IPS-11a (cell line): ENCODE results near the gene THUMPD3.
A peak's percentile ranks its signal among the peaks of the same experiment; 100 is the strongest.

Source experiments
- H3K4me3 ChIP-seq: one replicate; pipeline ENCODE4 v1.5.1; 2013; ENCODE audit warnings: low read depth, low read length, control low read depth

THUMPD3 gene, protein sequence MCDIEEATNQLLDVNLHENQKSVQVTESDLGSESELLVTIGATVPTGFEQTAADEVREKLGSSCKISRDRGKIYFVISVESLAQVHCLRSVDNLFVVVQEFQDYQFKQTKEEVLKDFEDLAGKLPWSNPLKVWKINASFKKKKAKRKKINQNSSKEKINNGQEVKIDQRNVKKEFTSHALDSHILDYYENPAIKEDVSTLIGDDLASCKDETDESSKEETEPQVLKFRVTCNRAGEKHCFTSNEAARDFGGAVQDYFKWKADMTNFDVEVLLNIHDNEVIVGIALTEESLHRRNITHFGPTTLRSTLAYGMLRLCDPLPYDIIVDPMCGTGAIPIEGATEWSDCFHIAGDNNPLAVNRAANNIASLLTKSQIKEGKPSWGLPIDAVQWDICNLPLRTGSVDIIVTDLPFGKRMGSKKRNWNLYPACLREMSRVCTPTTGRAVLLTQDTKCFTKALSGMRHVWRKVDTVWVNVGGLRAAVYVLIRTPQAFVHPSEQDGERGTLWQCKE

GRCh38 chr3:9362731-9363530 is at the start of gene THUMPD3:
THUMPD3 (plus strand) TSS chr3:9363054; CDS start chr3:9365069, 2,015 bp downstream.
- H3K4me3 ChIP-seq = peak within 1 kb of the TSS; percentile 87

- no peak overlapping the region for H3K4me3 ChIP-seq
Measured at GRCh38 chr3:9314796-9315195, 48.1 kb upstream of the THUMPD3 start.

DNA sequence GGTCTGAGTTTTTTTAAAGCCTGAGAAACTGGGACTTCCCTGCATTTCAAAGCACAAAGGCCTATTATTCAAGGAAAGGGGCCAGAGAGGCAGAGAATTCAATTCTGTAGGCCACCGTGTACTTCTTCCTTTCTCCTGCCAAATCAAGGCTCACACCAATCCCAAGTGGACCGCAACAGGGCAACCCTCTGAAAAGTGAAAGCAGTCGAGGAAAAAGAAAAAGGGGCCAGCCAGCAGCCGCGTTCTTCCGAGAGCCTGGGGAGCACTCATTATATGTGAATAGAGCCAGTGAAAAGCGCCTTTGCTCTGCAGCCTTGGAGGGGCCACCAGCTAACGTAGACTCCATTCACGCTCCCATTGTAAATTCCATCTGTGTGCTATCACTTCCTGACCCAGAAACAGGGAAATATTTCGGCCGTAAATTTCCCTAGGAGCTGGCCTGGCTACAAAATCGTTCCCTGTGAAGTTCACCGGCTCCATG is 45.9 kb upstream of the THUMPD3 start:
- no peak overlapping the region for H3K4me3 ChIP-seq

DNA sequence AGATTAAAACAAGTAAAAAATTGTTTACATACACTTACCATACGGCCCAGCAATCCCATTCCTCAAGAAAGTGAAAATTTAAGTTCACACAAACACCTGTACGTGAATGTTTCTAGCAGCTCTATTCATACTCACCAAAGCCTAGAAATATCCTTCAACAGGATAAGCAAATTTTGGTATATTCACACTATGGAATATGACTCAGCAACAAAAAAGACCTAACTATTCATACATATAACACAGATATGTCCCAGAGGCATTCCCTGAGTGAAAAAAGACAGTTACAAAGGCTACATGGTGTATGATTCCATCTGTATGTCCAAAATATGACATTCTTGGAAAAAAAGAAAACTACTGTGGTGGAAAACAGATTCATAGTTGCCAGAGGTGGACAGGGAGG is 40.1 kb upstream of the THUMPD3 start:
- no peak overlapping the region for H3K4me3 ChIP-seq

GRCh38 chr3:9324944-9325343 is 37.9 kb upstream of the THUMPD3 start:
- no peak overlapping the region for H3K4me3 ChIP-seq

DNA sequence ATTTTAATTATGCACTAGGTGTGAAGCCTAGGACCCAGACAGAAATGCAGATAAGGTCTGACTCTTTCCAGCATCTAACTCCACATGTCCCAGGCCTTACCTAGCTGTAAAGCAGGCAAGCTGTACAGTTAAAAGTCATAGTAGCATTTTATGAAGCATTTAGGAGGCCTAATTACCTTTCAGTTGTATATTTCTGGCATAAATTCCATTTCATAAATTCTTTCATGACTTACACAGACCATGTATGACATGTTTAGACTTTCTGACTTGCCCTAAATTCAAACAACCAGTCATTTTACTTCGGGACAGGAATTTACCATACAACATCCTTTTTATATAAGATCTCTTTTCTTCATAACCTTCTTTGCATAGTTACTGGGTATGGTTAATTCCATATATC is 35.3 kb upstream of the THUMPD3 start:
- H3K4me3 ChIP-seq = no peak overlapping the region

DNA sequence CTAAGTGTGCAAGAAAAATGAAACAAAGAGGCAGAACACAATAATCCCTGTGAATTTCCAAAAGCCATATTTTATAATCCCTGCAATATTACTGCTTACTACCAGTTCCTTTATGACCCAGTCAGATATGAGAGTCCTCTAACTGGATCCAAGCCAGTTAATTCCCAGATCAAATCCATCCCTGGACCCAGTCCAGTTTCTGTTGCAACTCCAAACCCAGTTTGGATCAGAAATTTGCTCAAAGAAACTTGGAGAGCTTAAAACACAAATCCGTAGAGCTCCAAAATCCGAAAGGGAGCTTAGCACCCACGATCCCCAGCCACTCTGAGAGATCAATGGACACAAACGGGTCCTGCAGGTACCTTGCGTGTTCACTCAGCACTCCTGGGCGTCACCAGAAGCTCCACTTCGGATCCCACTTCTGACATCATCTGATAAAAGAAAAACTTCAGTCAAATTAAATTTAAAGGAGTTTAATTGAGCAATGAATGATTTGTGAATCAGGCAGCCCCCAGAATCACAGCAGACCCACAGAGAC is 32.6 kb upstream of the THUMPD3 start:
- no peak overlapping the region for H3K4me3 ChIP-seq

DNA sequence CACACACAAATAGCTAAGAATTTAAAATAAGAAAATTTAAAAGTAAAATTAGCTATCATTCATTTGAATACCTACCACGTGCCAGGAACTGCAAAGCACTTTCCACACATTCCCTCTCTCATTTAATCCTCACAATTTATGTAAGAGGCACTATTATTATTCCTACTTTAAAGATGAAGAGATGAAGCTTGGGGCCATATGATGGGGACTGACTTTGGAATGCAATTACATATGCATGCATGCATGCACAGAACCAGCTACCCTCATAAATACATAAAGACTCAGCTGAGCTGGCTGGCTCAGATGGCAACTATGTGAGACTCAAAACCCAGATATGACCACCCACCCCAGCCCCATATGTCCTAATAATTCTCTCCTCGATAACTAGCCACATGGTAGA is 31.7 kb upstream of the THUMPD3 start:
- H3K4me3 ChIP-seq = no peak overlapping the region

- H3K4me3 ChIP-seq = no peak overlapping the region
Measured at GRCh38 chr3:9332250-9333030, 30.4 kb upstream of the THUMPD3 start.

DNA sequence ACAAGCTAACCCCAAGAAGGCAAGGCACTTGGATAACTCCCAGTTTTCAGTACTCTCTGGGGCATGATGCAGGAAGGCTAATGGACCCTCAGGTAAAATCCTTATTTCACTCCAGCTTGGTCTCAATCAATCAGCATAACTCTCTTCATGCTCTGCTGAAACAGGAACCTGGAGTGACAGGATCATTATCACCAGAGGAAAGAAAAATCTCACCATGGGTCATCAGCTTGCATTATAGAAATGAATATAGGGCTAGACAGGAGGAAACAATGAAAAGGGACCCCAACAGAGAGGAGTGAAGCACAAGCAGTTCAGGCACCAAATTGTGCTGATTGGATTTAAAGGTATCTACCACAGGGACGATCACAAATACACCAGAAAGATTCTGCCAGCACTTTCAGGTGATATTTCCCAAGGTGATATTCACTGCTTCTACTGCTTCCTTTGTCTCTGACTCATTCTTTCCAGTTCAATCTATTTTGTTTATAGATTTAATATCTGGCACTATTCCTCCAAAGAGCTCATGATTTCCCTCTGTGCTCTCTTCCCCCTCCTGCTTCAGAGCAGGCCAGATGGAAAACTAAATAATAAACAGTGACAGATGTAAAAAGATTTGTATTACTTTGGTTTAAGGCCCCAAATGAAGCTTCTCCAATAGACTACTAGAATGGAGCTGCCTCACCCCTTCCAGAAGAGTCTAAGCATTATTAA is 22.9 kb upstream of the THUMPD3 start:
- no peak overlapping the region for H3K4me3 ChIP-seq

- no peak overlapping the region for H3K4me3 ChIP-seq
Measured at GRCh38 chr3:9340472-9340902, 22.4 kb upstream of the THUMPD3 start.

GRCh38 chr3:9342696-9343095 is 20.2 kb upstream of the THUMPD3 start:
- no peak overlapping the region for H3K4me3 ChIP-seq

DNA sequence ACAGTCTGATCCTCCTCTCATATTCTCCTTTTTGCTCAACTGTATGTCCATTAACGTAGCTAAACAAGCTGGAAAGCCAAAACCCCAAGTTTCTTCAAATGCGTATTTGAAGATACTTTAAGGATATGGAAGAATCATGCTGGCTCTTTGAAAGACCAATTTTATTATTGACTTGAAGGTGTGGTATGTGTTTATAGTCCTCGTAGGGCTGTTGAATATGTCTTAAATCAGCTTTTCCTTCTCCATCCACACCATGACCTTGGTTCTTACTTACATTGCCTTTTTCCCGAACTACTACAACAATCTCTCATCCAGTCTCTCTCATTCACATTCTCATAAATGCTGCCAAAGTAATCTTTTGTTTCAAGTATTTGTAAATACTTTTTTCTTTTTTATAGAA is 19.7 kb upstream of the THUMPD3 start:
- no peak overlapping the region for H3K4me3 ChIP-seq

DNA sequence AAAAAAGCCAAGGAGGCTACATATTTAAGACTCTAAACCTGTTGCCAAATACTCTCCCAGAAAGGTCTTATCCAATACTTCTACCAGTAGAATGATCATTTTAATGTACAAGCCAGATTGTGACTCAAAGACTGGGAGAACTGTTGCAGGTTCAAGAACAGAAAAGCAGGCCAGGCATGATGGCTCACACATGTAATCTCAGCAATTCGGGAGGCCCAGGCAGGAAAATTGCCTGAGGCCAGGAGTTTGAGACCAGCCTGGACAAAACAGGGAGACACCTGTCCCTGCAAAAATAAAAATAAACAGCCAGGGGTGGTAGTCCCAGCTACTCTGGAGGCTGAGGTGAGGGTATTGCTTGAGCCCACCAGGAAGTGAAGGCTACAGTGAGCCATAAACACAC is 17.8 kb upstream of the THUMPD3 start:
- H3K4me3 ChIP-seq = no peak overlapping the region

DNA sequence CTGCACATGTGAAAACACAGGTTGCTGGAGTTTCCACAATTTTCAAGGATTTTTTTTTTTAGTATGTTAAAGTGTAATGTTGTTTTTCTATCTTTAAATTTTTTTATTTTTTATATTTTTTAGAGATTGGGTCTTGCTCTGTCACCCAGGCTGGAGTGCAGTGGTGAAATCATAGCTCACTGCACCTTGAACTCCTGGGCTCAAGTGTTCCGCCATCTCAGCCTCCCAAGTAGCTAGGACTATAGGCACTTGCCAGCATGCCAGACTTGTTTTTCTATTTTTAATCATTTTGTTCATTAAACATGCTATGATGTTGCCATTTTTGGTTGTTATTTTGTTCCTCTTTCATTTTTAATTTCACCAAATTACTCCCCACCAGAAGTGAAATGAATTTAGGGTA is 16.7 kb upstream of the THUMPD3 start:
- no peak overlapping the region for H3K4me3 ChIP-seq

DNA sequence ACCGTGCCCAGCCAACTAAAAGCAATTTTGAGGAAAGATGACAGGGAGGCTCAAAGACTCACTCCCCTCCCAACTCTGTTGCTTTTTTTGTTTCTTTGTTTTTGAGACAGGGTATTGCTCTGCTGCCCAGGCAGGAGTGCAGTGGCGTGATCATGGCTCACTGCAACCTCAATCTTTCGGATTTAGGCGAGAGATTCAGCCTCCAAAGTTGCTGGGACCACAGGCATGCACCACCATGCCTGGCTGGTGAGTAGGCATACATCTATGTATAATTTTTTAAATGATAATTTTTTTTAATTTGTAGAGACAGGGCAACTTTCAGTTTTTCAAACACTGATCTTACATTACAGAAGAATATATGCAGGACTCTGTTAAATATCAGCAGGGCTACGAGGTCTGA is 15.8 kb upstream of the THUMPD3 start:
- no peak overlapping the region for H3K4me3 ChIP-seq

DNA sequence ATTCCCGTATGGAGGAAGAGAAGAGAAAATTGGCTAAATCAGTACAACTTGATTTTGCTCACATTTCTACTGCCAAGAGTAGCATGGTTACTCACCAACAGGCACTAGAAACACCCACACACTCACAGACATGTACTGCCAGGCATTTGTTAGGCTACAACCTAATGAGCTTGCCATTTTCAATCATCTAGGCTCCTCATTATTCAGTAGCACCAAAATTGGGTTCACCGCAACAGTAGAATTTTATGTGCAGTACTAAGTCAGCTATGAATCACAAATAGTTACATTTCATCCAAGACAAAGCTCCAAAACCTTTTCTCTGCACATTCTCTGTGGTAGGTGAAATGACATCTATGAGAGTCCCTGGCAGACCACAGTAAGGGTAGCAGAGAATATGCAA is 15.0 kb upstream of the THUMPD3 start:
- H3K4me3 ChIP-seq = no peak overlapping the region

DNA sequence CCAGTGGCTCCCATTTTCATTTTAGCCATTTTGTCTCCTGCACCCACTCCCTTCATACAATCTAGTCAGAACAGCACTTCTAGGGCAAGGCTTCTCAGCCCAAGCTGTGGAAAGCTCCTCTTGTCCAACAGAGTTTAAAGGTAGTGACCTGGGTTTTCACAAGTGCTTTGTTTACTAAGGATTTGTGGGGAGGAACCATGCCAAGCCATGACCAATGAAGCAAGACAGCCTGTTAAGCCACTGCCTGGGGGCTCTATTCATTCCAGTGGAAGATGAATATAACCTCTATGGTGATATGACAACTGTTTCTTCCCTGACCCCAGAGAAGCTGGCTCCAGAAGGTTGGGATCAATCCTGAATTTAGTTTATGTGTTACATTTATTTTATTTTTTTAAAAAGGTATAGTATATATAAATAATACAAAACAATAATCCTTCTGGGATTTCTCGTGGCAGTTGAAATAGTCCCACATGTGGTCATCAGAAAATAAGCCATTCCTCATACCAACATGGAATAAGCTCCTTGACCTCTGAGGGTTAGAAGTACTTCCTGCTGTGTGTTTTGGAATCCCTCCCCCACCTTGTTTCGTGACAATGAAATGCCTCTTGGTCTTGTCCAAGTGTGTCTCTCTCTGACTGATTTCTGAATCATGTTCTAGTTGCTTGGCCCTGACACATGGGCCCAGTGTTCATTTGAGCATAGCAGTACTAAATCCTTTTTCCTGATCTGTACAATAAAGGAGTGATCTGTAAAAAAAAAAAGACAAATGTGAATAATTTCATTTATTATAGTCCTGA is 13.3 kb upstream of the THUMPD3 start:
- no peak overlapping the region for H3K4me3 ChIP-seq

GRCh38 chr3:9351709-9352126 is 11.1 kb upstream of the THUMPD3 start:
- no peak overlapping the region for H3K4me3 ChIP-seq
